ENCODE measurements around the gene GPR137. TPM values are rescaled to one million over a fixed set of nuclear protein-coding genes. Genes with fewer than 3 reads are reported as not detected.

GPR137 gene
- total RNA-seq, 3 donors from 2014 or later (not counting 1 experiment from before 2014, with no cell fraction given): 29.1 to 61.3 (median 34.4) TPM

GRCh38 chr11:64304032-64304315 is 18.3 kb downstream of the GPR137 start:
- H3K4me3 ChIP-seq (ENCODE audit: low read length): peak overlapping the region; percentile 68

GRCh38 chr11:64304316-64305072 is 18.8 kb downstream of the GPR137 start:
- ATAC-seq: peak; percentile 33 to 47 (median 34)
- H3K4me3 Mint-ChIP-seq: peak overlapping the region; percentile 93
- H3K4me1 ChIP-seq (ENCODE audit: control insufficient read depth, insufficient read depth, low read length): peaks cover 54% of the 10 kb centered on the region

More at GRCh38 chr11:64304032-64304315, 18.3 kb downstream of the GPR137 start:
- no peak for ATAC-seq
- 39% methylated on average over 4 of the region's 5 CpGs for WGBS (ENCODE audit: insufficient coverage)
- H3K27me3 Mint-ChIP-seq (ENCODE audit: low read depth in 2 of 2): peaks cover 6 to 17% of the 10 kb centered on the region in 2 donors
- H3K36me3 Mint-ChIP-seq: no peaks in the 10 kb centered on the region
- no peaks in the 10 kb centered on the region for H3K9me3 Mint-ChIP-seq
- intact Hi-C loops (cut with micrococcal nuclease): loop anchor here (1.0 to 5.0 kb wide), 5 partner anchors 19 to 117 kb away; partner anchors contain the start of genes GPR137, RPS6KA4 and STIP1
- no peaks in the 10 kb centered on the region for H3K9me3 ChIP-seq (ENCODE audit: control insufficient read depth, insufficient read depth, low read length)
- no peaks in the 10 kb centered on the region for H3K36me3 ChIP-seq (ENCODE audit: control insufficient read depth, insufficient read depth, low read length)
- peak overlapping the region; percentile 93 for H3K4me3 Mint-ChIP-seq
- peaks cover 56% of the 10 kb centered on the region for H3K4me1 ChIP-seq (ENCODE audit: control insufficient read depth, insufficient read depth, low read length)
- no peak for DNase-seq
- peak overlapping the region; percentile 91 to 97 for H3K27ac Mint-ChIP-seq
- TF ChIP-seq, protein P1, sequence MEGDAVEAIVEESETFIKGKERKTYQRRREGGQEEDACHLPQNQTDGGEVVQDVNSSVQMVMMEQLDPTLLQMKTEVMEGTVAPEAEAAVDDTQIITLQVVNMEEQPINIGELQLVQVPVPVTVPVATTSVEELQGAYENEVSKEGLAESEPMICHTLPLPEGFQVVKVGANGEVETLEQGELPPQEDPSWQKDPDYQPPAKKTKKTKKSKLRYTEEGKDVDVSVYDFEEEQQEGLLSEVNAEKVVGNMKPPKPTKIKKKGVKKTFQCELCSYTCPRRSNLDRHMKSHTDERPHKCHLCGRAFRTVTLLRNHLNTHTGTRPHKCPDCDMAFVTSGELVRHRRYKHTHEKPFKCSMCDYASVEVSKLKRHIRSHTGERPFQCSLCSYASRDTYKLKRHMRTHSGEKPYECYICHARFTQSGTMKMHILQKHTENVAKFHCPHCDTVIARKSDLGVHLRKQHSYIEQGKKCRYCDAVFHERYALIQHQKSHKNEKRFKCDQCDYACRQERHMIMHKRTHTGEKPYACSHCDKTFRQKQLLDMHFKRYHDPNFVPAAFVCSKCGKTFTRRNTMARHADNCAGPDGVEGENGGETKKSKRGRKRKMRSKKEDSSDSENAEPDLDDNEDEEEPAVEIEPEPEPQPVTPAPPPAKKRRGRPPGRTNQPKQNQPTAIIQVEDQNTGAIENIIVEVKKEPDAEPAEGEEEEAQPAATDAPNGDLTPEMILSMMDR (IDR thresholded peaks at IDR 0.05): no peak
- peak overlapping the region; percentile 88 for H3K27ac ChIP-seq (ENCODE audit: low read length)
- H3K4me1 Mint-ChIP-seq: peaks cover 21 to 37% of the 10 kb centered on the region in 2 donors
- peaks cover 21% of the 10 kb centered on the region for H3K27me3 ChIP-seq (ENCODE audit: control insufficient read depth, insufficient read depth, low read length)

DNA sequence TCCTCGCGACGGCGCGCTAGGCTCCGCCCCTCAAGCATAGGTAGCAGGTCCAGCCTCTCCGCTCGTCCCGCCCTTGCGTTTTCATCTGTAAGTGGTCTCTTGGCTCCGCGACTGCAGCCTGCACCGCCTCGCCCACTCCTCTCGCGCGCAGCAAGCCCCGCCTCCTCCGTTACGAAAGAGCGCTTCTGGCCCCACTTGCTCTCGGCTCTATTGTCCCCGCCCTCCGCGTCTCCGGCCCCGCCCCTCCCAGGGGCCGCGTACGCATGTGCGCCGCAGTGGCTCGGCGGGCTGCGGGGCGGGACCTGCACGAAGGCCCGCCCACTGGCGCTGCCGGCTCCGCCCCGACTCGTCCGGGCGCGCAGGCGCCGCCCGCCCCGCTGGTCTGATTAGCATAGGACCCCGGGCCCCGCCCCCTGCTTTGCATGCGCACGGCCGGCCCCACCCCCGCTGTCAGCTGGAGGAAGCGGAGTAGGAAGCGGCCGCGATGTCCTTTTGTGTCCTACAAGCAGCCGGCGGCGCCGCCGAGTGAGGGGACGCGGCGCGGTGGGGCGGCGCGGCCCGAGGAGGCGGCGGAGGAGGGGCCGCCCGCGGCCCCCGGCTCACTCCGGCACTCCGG is 19.5 kb downstream of the GPR137 start, which contains the start of gene ESRRA:
Gene ESRRA (plus strand): TSS at position 450 of the 616 bp plus-strand sequence. CDS start 1,656 bp downstream, outside the sequence.
- peak within 1 kb of the TSS; percentile 96 for H3K4me3 Mint-ChIP-seq
- H3K4me3 ChIP-seq (ENCODE audit: low read length): peak within 1 kb of the TSS; percentile 70
- H3K27ac ChIP-seq (ENCODE audit: low read length): peak within 1 kb of the TSS; percentile 88
- WGBS (ENCODE audit: insufficient coverage): under 1% methylated on average over 81 of the region's 81 CpGs
- H3K9me3 Mint-ChIP-seq: no peaks in the 10 kb centered on the region
- H3K4me1 Mint-ChIP-seq: peaks cover 21 to 32% of the 10 kb centered on the region in 2 donors
- peaks cover 13% of the 10 kb centered on the region for H3K27me3 ChIP-seq (ENCODE audit: control insufficient read depth, insufficient read depth, low read length)
- ATAC-seq: peak; percentile 74 to 89 (median 74)
- peak within 1 kb of the TSS; percentile 91 to 97 for H3K27ac Mint-ChIP-seq
- H3K27me3 Mint-ChIP-seq (ENCODE audit: low read depth in 2 of 2): peaks cover 6 to 12% of the 10 kb centered on the region in 2 donors
- no peaks in the 10 kb centered on the region for H3K36me3 ChIP-seq (ENCODE audit: control insufficient read depth, insufficient read depth, low read length)
- H3K36me3 Mint-ChIP-seq: no peaks in the 10 kb centered on the region
- TF ChIP-seq, protein P1 (IDR thresholded peaks at IDR 0.05): no peak
- DNase-seq: peak; percentile 99
- intact Hi-C loops (cut with micrococcal nuclease): loop anchor here (1.0 to 5.0 kb wide), 5 partner anchors 12 to 64 kb away; partner anchors contain the start of genes CCDC88B, FKBP2, RPS6KA4 and TRMT112
- peaks cover 47% of the 10 kb centered on the region for H3K4me1 ChIP-seq (ENCODE audit: control insufficient read depth, insufficient read depth, low read length)
- H3K9me3 ChIP-seq (ENCODE audit: control insufficient read depth, insufficient read depth, low read length): no peaks in the 10 kb centered on the region

More at GRCh38 chr11:64304316-64305072, 18.8 kb downstream of the GPR137 start:
- DNase-seq: peak; percentile 93 to 96
- peak overlapping the region; percentile 68 for H3K4me3 ChIP-seq (ENCODE audit: low read length)
- WGBS (ENCODE audit: insufficient coverage): under 1% methylated on average over 46 of the region's 46 CpGs
- H3K9me3 Mint-ChIP-seq: no peaks in the 10 kb centered on the region
- peaks cover 21 to 37% of the 10 kb centered on the region in 2 donors for H3K4me1 Mint-ChIP-seq
- TF ChIP-seq, protein P1 (IDR thresholded peaks at IDR 0.05): peak; percentile 83
- intact Hi-C loops (cut with micrococcal nuclease): loop anchor here (1.0 to 5.0 kb wide), 8 partner anchors 13 to 117 kb away; partner anchors contain the start of genes CCDC88B, FKBP2, GPR137 and RPS6KA4
- H3K27ac ChIP-seq (ENCODE audit: low read length): peak overlapping the region; percentile 88
- no peaks in the 10 kb centered on the region for H3K9me3 ChIP-seq (ENCODE audit: control insufficient read depth, insufficient read depth, low read length)
- H3K36me3 ChIP-seq (ENCODE audit: control insufficient read depth, insufficient read depth, low read length): no peaks in the 10 kb centered on the region
- H3K27me3 ChIP-seq (ENCODE audit: control insufficient read depth, insufficient read depth, low read length): peaks cover 19% of the 10 kb centered on the region
- peaks cover 6 to 17% of the 10 kb centered on the region in 2 donors for H3K27me3 Mint-ChIP-seq (ENCODE audit: low read depth in 2 of 2)
- peak overlapping the region; percentile 91 to 97 for H3K27ac Mint-ChIP-seq
- no peaks in the 10 kb centered on the region for H3K36me3 Mint-ChIP-seq

All from natural killer cell (primary cell).